GM12801 (cell line): ENCODE measurements around the gene PTGES2.

Experiments
- CTCF ChIP-seq: IDR thresholded peaks from one replicate; pipeline ENCODE4 v1.5.1; 2011; ENCODE audit warnings: control low read depth; ENCODE audit not compliant: insufficient read length; ENCODE audit errors: extremely low read depth

The PTGES2 gene

GRCh38 chr9:128167209-128167608, 39.7 kb upstream of the PTGES2 start:
- no peak for TF ChIP-seq CTCF

GRCh38 chr9:128166169-128166568, 38.6 kb upstream of the PTGES2 start:
- no peak for TF ChIP-seq CTCF

- no peak for TF ChIP-seq CTCF
These were observed 36.9 kb upstream of the PTGES2 start for GRCh38 chr9:128164307-128164885.

- no peak for TF ChIP-seq CTCF
These were observed 36.2 kb upstream of the PTGES2 start for GRCh38 chr9:128163523-128164306.

GRCh38 chr9:128163027-128163515, 35.5 kb upstream of the PTGES2 start:
- TF ChIP-seq CTCF: no peak

GRCh38 chr9:128162215-128163026, 34.9 kb upstream of the PTGES2 start:
- no peak for TF ChIP-seq CTCF

- TF ChIP-seq CTCF: no peak
These were observed 33.8 kb upstream of the PTGES2 start for GRCh38 chr9:128161215-128161902.
